SU-DHL-6 (cell line): ENCODE results near the gene APBA2.

Experiments used
- EZH2phosphoT487 ChIP-seq: fragments of 200-600 bp; sonication (generic), shearing (Covaris generic); conservative IDR thresholded peaks from 2 replicates; pipeline ENCODE4 v1.6.1; 2018; ENCODE audit warnings: mild to moderate bottlenecking, antibody characterized with exemption, low read length, moderate library complexity, mixed read lengths
- TF ChIP-seq, protein P1 (sequence below): fragments of 200-600 bp; sonication (generic); IDR thresholded peaks from one replicate; pipeline ENCODE4 v1.5.1; 2017; ENCODE audit warnings: antibody characterized with exemption, mild to moderate bottlenecking, low read length, moderate library complexity; ENCODE audit not compliant: insufficient read depth, poor library complexity, severe bottlenecking

DNA sequence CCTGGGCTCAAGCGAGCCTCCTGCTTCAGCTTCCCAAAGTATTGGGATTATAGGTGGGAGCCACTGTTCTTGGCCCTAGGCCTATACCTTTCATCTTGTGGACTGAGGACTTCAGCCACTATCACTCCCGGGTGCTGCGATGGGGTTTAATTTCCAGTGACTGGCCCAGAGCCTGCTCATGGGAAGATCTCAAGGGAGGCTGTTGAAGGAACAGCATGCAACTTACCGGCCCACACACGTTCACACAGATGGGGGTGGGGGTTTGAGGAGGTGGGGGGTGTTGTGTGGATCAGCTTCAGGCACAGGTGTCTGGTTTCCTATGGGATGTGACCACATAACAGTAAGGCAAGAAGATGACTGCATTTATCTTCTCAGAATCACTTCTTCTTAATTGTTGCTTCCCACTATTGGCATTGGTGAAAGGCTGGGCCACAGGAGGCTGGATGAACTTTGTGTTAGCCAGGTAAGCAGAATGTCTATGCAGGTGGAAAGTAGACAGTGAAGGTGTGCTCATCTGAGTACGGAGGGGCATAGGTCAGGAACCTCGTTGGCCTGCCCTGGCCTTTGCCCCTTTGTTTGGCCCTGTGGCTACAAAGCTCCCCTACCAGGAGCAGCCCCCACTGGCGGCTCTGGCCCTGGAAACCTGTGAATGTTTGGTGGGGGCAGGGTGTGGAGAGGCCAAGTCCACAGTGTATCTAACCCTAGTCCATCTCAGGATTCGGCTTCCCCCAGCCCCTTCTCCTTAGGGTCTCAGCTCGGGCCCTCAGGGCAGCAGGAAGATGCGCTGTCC is 1.4 kb upstream of the APBA2 start:
- TF ChIP-seq, protein P1, sequence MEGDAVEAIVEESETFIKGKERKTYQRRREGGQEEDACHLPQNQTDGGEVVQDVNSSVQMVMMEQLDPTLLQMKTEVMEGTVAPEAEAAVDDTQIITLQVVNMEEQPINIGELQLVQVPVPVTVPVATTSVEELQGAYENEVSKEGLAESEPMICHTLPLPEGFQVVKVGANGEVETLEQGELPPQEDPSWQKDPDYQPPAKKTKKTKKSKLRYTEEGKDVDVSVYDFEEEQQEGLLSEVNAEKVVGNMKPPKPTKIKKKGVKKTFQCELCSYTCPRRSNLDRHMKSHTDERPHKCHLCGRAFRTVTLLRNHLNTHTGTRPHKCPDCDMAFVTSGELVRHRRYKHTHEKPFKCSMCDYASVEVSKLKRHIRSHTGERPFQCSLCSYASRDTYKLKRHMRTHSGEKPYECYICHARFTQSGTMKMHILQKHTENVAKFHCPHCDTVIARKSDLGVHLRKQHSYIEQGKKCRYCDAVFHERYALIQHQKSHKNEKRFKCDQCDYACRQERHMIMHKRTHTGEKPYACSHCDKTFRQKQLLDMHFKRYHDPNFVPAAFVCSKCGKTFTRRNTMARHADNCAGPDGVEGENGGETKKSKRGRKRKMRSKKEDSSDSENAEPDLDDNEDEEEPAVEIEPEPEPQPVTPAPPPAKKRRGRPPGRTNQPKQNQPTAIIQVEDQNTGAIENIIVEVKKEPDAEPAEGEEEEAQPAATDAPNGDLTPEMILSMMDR, result no peak
- TF ChIP-seq EZH2phosphoT487, result no peak
